8988T (cell line): ENCODE results near the gene FAT4.

Experiments used
- DNase-seq: peaks from one replicate; pipeline ENCODE4 v3.0.0; 2011

FAT4 gene

DNA sequence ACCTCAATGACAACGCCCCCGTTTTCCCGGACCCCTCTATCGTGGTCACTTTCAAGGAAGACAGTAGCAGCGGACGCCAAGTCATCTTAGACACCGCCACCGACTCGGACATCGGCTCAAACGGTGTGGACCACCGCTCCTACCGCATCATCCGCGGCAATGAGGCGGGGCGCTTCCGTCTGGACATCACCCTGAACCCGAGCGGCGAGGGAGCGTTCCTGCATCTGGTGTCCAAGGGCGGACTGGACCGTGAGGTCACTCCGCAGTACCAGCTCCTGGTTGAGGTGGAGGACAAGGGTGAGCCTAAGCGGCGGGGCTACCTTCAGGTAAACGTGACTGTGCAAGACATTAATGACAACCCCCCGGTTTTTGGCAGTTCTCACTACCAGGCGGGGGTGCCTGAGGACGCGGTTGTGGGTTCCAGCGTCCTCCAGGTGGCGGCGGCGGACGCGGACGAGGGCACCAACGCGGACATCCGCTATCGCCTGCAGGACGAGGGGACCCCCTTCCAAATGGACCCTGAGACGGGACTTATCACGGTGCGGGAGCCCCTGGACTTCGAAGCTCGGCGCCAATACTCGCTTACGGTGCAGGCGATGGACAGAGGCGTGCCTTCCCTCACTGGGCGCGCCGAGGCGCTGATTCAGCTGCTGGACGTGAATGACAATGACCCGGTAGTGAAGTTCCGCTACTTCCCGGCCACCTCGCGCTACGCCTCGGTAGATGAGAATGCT, 2.2 kb downstream of the FAT4 start:
- no peak for DNase-seq

DNA sequence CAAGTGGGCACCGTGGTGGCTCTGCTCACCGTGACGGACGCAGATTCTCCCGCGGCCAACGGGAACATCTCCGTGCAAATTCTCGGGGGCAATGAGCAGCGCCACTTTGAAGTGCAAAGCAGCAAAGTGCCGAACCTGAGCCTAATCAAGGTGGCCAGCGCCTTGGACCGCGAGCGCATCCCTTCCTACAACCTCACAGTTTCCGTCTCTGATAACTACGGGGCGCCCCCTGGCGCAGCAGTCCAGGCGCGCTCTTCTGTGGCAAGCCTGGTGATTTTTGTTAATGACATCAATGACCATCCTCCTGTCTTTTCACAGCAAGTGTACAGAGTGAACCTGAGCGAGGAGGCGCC, 2.7 kb downstream of the FAT4 start:
- no peak for DNase-seq

DNA sequence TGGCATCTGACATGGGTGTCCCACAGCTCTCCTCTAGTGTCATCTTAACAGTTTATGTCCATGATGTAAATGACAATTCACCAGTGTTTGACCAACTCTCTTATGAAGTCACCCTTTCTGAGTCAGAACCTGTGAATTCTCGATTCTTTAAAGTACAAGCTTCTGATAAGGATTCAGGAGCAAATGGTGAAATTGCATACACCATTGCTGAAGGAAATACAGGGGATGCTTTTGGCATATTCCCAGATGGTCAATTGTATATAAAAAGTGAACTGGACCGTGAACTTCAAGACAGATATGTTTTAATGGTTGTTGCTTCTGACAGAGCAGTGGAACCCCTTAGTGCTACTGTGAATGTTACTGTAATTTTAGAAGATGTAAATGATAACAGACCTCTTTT, 4.6 kb downstream of the FAT4 start:
- no peak for DNase-seq

DNA sequence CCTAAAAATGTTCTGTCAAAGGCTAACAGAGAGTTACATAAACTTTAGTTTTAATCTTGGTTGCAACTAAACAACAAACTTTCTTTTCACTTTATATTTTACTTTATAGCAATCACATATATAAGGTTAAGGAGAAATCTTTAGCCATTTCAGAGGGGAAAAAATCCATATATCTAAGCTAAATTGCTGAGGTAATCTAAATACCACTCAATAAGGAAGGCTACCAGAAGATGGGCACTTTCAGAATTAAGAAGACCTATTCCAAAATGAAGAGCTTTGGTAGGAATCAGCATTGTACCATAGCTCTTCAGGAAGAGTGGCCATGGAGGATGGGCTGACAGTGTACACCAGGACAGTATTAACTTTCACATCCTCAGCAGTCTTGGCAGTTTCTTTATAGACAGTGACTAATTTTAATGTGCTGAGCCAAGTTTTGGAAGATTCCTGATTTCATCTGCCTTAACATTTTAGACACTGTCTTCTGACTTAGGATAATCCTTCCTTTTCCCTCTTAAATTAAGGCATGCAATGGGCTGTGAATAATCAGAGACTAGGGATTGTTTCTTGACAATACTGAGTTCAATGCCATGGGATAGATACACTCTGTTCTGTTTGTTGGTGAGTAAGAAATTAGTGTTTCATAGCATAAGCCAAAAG, 7.1 kb downstream of the FAT4 start:
- DNase-seq: no peak

DNA sequence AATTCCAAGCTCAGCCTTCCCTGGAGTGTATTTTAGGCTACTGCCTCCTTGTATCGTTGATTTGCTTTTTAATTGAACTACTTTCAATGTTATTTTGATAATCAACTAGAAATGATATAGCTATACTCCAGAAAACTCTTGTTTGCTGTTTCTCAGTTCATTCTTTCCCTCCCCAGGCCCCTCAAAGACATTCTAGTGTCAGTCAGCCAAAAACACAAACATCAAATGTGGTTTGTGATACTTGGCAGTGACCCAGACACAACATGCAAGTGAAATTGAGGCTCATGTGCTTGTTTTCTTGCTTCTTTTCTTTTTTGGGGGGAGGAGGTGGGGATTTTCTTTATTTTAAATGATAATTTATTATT, 7.6 kb downstream of the FAT4 start:
- no peak for DNase-seq

DNA sequence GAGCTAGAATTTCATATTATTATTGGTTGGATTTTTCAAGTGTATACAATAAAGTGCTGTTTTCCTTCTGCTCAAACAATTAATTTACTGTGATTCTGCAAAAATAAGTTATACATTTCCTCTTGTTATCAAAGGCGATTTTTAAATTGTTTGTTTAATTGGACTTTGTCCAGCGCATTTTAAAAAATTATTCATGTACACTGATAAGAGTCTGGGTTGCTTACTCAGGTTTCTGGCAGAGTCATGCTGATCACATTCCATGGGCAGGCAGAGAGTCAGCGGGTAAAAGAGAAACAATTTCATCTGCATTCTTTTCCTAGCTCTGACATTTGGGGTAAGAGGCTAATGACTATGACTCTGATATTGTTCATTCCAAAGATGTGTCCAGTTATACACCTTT, 8.9 kb downstream of the FAT4 start:
- no peak for DNase-seq

DNA sequence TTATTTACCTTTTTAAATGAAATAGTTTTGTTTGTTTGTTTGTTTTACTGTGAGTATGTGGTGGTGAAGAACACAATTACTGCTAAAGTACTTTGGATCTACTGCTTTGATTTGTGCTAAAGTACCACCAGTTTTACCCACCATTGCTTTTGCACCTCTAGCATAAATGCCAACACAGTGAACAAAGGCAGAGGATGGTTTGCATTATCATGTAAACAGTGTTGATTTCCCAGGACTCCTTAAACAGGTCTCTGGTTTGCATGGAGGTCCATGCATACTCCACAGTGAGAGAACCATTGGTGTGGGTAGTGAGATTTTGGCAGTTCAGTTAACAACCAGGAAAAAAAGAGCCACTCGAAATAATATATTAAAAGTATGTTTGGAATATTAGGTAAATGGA, 11.0 kb downstream of the FAT4 start:
- no peak for DNase-seq

DNA sequence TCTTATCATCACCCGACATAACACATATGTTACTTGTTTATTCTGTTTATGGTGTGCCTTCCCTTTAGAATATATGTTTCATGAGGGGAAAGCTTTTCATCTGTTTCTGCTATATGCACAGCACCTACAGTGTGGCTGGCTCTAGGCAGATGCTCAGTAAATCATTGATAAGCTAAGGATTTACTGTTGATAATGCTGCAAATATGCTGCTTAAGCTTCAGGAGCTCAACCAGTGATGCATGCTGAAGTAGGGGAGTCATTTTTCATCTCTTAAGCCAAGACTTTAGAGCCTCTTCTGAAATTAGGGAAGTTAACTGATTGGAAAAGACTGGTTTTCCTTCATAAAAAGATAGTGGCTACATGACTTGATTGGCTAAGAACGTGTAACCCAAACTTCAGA, 16.4 kb downstream of the FAT4 start:
- DNase-seq: no peak

DNA sequence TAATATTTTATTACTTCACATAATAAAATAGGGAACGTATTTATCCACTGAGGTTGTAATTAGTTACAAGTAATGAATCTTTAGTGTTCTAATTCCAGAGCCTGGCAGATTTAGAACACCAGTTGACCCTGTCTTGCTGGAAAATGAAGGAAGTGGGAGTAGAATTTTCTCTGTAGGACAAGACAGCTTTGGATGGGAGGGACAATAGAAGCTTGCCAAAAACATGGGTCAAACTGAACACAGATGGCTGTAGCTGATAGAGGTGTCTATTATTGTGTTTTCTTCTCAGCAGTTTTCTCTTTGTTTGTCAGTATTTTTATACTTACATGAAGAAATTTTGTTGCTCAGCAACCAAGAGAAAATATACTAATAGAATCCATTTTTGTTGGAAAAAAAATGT, 20.2 kb downstream of the FAT4 start:
- no peak for DNase-seq

DNA sequence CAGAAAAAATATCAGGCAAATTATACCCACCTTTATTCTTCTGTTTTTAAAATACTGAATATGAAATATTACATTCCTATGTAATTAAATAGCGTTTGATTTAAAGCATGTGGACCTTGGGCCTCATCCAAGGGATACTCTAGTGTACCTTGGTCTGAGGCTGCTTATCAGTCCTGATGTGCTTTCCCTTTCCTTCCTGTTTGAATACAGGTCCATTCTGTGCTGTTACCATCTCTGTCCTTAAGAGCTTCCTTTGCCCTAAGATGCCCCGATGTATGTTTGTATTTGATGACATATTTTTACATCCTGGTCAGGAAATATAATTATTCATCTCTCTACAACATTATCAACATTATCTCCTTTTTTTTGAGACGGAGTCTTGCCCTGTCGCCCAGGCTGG, 24.1 kb downstream of the FAT4 start:
- DNase-seq: no peak

DNA sequence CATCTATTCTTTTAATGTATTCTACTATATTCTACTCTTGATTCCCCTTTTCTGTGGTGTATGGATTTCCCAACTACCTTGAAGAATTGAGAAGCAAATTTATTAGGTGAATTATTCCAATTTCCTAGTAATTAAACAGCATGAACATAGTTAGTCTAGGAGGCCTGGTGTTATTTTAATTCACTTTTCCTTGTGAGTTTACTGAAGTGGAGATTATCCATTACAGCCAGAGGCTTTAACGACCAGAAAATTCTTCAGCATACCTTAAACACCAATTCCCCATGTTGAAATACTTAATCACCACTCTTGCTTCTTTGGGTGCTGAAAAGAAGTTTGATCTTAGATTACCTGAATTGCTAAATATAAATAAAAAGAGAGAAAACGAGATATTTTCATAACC, 29.4 kb downstream of the FAT4 start:
- no peak for DNase-seq

DNA sequence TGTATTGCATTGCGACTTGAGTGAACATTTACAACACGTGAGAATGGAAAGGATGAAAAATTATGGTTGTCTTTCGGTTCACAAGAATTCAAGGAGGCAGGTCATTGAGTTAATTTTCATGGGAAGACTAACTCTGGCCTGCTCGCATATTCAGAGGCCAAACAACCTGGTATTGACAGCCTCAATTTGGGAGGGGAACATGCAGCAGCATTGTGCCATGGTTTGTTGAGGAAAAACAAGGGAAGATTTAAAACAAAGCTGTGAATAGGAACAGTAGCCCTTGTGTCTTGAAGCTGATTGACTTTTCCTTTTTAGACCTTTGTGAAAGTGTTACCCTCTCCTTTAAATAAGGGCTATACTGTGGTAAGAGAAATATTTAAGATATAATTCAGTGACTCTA, 31.9 kb downstream of the FAT4 start:
- DNase-seq: no peak

DNA sequence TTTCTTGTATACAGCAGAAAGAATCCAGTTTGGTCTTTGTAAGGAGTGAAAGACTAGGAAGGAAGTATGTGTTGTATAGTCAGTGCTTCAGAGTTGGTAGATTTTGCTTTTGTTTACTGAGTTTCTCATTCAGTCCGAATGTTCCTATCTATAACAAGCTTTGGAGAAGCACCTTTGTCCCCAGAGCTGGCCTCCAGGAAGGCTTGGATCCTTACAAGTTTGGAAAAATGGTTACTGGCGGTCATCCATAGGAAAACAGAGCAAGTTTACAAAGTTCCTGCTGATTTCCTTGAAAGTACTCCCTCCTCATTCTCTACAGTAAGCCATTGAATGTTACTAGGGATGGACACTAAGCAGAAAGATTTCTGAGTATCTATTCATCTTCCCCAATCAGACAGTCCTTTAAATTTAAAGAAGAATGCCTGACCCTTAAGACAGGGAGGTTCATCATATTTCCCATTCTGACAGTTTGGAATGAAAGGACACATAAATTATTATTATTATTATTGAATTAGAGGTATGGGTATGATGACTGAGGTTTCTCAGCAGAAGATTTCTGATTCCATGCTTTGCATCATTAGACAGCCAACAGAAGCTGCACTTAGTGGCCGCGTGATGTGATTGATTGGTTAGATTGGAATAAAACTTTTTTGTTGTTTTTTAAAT, 35.8 kb downstream of the FAT4 start:
- no peak for DNase-seq

DNA sequence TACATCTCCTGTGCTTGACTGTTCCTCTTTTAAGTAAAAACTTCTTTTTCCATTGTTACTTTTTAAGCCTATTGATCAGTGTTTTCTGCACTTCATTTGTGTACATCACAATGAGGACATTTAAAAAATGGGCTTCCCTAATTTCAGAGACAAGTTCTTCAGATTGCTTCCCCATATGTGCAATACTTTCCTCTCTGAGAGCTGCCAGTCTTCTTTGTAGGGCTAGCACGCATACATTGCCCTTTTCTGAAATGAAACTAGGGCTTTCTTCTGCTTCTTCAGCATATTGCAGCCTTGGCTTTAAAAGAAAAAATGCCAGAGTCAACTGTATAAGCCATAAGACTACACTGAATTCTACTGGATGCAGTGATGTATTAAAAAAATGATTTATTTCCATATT, 37.8 kb downstream of the FAT4 start:
- no peak for DNase-seq

DNA sequence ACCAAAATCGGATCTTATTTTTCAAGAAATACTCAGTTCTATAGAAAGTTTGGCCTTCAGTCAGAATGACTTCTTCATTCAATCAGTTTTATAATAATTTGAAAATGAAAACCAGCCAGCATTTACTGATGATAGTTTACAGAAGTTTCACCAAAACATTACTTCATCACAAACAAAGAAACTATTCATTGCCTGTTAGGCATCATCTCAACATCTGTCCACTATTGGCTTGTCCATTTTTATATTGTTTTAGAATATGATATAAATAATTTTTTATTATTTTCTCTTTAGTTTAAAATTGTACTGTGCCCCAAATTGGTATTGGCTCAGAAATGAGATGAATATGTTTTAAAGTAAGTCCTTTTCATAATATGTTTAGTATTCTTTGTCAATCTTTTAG, 38.4 kb downstream of the FAT4 start:
- DNase-seq: no peak

DNA sequence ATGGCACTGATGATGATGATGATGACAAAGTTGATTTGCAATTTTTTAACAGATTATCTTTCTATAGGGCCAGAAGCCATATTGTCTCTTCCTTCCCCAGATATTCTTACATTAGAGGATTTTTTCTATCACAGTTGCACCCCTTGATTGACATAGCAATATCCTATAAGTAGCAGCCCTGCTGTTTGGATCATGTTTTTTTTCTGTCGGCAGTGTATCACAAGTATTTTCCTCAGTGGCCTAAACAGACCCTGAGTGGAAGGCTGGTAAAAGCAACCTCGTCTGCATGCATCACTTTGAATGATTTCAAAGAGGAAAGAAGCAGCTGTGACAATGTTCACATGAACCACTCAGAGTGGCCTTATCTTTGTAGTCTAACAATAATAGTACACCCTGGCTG, 41.0 kb downstream of the FAT4 start:
- DNase-seq: no peak

DNA sequence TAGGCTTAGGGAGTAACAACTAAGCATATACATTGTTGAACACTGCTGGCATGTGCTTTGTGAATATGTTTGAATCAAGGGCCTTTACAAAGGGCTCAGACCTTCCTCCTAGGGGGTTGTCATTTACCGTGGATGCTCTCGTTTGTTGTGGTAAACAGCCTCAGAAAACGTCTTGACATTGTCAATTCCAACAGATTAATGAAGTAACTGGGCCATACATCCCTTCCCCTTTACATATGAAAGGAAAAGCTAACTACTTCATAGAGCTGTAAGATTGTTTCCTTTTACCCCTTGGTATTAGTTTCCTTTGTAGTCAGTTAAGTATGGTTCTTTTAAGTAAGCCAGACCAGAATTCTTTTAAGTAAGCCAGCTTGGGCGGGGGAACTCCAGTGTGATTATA, 42.9 kb downstream of the FAT4 start:
- no peak for DNase-seq

DNA sequence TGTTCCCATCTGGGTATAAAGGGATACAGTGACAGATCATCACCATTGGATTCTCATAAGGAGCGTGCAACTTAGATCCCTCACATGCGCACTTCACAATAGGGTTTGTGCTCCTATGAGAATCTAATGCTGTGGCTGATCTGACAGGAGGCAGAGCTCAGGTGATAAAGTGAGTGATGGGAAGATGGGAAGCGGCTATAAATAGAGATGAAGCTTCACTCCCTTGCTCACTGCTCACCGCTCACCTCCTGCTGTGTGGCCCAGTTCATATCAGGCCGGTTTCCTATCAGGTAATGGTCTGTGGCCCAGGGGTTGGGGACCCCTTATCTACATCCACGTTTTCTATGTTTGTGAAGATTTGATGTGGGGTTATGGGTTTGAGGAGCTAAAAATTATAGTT, 43.7 kb downstream of the FAT4 start:
- DNase-seq: no peak

DNA sequence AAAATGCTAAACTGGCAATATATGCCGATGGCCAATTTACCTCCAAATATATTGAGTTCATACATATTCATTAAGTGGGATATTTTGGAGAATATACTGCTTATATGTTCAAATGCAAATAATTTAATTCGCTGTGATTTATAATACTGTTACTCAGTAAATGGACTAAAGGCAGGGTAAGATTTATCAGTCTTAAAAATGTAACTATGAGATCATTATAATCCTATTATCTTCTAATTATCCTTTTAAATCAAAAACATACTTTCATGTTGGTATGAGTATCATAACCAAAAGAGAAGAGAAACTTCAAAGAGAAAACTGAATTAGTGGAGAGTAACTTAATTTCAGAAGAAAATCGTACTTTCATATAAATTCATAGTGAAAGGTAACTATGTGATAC, 44.6 kb downstream of the FAT4 start:
- DNase-seq: no peak

DNA sequence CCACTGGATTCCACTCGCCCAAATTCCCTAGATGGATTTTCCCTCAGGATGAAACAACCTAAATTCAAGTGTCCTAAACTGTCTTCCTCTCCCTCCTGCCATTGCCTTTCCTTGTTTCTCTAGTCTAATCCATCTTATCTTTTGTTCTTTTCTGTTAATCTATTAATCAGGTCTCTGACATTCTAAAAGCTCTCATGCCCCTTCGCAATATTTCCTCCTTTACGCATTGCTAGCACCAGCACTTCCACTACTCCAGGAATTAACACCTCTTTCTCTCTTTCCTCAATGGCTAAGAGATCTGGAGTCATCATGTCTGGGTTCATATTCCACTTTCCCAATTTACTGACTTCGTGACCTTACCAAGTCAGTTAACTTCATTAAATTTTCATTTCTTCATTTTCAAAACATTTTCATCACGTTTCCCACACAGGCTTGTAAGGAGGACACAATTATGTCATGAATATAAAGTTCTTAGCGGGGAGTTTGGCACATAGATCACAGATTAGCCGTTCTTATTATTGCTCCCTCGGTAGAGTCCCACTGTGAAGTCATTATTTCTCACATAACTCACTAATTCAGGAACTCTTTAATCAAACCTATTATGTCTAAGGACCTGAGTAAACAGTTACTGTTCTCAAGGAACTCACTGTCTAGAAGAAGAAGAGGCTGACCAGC, 45.3 kb downstream of the FAT4 start:
- DNase-seq: no peak

DNA sequence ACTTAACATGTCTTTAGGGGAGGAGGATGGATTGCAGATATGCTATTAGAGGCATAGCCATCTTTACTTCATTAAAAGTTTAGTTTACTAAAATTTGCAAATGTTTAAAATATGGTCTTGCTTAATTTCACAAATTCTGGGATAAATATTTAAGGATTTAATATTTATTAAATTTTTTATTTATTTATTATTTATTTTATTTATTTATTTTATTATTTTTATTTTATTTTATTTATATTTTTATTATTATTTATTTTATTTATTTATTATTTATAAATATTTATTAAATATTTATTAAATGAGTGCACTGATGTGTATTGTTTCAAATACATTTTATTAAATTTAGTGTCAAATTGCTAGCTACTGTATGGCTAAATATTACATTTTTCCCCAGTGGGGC, 46.0 kb downstream of the FAT4 start:
- DNase-seq: no peak
